HG02970 (cell line): ENCODE measurements around the gene EOMES.
A peak's percentile ranks its signal among the peaks of the same experiment; 100 is the strongest.
"Not testable (repeated sequence)": the region's sequence is repeated elsewhere in the genome, so short reads cannot be mapped to it uniquely, and the experiment has no call there.

Source experiments
- ATAC-seq: cut with Tn5 transposase; IDR thresholded peaks from one replicate; pipeline ENCODE4 v1.9.1; 2021; ENCODE audit warnings: mild to moderate bottlenecking, moderate library complexity, moderate number of reproducible peaks; ENCODE audit not compliant: unreplicated experiment, low FRiP score

The EOMES gene

GRCh38 chr3:27721717-27722564, at the start of gene EOMES:
Gene EOMES, minus strand, starts transcription at chr3:27722323. Its CDS starts 29 bp downstream, at chr3:27722294.
- peak; percentile 52 for ATAC-seq

- not testable (repeated sequence) for ATAC-seq
Observed at GRCh38 chr3:27770384-27770783, 48.3 kb upstream of the EOMES start.

- no peak for ATAC-seq
Observed at GRCh38 chr3:27767000-27767399, 44.9 kb upstream of the EOMES start.

DNA sequence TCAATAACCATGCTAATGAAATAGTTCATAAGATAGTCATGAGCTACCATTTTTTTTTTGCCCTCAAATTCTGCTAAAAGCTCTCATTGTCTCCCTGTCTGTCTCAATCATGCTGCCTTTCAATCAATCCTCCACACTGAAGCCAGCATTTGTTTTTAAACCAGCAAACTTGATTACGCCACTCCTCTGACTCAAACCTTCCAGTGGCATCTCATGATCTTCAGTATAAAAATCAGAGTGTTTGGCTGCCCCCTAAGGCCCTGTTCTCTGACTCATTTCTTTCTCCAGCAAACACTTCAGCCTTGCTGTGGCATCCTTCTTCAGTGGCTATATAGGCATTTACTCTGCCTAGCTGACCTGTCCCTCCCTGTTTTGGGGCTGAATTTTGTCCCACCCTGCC, 36.0 kb upstream of the EOMES start:
- ATAC-seq: no peak

- no peak for ATAC-seq
Observed at GRCh38 chr3:27756877-27757276, 34.8 kb upstream of the EOMES start.

- ATAC-seq: no peak
Observed at GRCh38 chr3:27752926-27753325, 30.8 kb upstream of the EOMES start.

DNA sequence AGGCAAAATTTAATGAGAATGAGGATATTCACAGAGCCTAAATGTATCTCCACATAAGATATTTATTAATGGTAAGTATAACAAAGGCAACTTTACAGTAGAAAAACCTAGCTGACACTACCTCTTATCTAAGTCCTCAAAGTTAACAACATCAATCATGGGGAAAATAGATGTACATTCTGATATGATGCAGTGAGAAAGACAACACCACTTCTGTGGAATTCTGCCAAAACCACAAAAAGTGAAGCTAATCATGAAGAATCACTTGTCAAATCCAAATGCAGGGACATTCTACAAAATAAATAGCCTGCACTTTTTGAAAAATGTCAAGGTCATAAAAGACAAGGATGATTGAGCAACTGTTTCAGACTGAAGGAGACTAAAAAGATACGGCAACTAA, 27.5 kb upstream of the EOMES start:
- ATAC-seq: no peak

DNA sequence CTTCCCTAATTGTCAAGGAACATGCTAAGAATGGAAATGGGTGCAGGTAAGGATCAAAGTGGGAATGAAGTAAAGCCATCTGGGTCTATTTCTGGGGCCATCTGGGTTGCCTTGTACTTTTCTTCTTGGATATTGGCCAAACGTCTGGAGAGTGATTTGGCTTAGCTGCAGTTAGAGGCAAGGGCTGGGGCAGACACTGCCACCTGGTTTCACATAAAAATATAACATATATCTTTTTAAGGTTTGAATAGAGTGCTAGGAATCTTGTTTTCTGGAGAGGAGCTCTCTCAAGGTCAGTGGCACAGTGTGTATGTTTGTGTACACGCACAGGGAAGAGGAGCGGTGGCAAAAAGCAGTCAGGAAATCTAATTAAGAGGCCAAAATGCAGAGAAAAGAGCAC, 24.7 kb upstream of the EOMES start:
- ATAC-seq: no peak

- no peak for ATAC-seq
Observed at GRCh38 chr3:27740854-27741253, 18.7 kb upstream of the EOMES start.

DNA sequence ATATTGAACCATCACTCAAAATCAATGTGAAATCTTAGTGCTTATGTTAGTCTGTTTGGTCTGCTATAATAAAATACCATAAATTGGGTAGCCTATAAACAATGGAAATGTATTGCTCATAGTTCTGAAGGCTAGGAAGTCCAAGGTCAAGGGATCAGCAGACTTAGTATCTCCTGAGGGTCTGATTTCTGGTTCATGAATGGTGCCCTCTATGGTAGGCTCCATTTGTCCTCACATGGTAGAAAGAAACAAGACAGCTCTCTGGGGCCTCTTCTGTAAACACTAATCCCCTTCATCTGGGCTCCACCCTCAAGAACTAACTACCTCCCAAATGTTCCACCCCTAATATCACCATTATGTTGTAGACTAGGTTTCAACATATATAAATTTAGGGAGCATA, 15.0 kb upstream of the EOMES start:
- no peak for ATAC-seq

- no peak for ATAC-seq
Observed at GRCh38 chr3:27730774-27731659, 8.9 kb upstream of the EOMES start.

DNA sequence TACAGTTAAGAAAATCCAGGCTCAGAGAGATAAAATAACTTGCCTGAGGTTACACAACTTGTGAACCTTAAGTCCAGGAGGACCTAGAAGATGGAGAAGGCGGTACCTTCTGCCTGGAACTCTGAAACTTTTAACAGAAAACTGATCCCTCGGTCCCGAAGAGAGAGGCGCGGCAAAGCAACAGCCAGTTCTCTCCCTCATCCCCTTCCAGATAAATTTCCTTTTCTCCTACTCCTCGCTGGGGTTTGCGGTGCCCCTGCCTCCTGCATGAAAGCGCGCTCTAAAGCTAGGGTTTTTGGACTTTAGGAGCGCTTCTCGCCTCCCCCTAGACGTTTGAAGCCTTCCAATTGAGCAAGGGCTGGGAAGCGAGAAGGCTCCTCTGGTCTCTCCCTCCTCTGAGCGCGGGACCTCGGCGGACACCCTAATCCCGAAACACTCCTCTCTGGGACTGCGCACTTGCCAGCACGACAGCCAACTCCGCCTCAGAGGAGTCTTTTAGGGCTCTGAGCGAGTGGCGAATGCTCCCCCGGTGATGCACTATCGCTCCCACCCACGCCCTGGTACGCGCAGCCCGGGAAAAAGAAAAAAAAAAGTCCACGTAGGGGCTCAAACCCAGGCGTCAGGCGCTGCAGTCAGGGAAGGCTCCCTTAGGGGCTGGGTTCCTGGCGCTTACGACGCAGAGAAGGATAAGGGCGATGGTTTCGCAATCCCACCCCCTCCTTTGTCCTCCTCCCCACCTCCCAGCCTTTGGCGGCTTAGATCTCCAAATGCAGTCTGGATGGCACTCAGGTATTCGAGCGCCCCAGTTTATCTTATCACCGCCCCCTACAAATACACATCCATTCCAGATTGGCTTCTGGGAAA, 7.9 kb upstream of the EOMES start:
- ATAC-seq: no peak

DNA sequence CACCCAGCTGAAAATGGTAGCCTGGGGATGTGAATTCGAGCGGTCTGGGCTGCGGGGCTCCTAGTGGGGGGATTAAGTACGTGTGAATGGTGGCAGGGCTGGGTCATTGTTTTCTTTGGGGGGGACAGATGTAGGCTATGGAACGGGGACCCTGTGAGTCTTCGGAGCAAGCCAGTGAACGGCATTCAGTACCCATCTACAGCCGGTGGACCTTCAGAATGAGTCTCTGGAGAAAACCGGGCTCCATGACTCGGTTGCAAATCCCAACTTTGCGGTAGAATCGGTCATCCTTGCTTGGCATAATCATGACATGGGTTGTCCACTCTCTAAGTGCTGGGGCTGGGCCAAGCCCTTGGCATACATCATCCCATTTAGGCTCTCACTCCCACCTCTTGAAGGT, 7.2 kb upstream of the EOMES start:
- ATAC-seq: no peak

GRCh38 chr3:27728195-27729087, 6.3 kb upstream of the EOMES start:
- no peak for ATAC-seq

DNA sequence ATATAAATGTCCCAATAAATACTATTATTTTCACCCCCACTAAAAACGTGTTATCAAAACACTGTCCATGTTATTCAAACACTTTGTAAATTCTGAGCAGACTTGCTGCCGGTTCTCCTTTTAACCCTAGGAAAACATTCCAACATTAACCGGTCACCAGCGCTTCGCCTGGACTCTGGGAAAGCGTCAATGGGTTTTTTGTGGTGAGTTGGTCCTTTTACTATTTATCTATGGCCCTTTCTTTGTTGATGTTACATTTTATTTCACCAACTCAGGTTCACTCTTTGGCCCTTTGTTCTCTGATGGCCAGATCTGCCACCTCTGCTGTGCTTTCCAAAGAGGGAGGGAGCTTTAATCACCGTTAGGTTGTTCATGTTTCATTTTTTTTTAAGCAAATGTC, 4.1 kb upstream of the EOMES start:
- no peak for ATAC-seq

GRCh38 chr3:27724459-27725197, 2.5 kb upstream of the EOMES start:
- ATAC-seq: no peak

DNA sequence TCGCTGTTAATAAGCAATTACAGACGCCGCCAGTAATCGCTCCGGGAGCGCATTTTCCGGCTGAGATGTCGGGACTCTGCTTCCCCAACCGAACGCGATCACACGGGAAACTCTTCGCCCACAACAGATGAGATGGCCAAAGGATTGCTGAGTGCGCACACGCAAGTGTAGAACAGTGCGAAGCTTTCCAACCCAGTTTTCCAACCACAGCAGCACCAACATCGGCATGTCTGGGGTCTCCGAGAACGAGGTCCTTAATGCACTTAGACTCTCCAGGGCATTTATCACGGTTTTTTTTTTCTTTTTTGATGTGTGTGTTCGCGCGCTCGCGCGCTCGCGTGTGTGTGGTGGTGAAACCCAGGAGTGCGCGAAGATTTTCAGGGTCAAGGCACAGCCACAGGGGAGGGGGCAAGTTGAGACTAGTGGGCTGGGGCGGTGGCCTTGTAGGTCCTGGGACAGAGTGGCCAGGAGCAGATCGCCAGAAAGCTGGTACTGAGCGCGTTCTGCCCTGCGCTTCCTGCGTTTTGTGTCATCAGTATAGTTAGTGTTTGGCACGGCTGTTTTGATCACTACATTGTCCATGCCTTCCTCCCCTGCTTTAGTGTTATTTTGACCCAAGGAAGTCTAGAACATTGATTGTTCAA, 1.8 kb upstream of the EOMES start:
- ATAC-seq: no peak

GRCh38 chr3:27723456-27723814, 1.3 kb upstream of the EOMES start:
- no peak for ATAC-seq
